KG1 (cell line): ENCODE results near the gene CCDC177.

ENCODE experiments used
- DNase-seq: peaks from one replicate; lab custom pipeline; 2025; lab: John Stamatoyannopoulos, UW

The CCDC177 gene

DNA sequence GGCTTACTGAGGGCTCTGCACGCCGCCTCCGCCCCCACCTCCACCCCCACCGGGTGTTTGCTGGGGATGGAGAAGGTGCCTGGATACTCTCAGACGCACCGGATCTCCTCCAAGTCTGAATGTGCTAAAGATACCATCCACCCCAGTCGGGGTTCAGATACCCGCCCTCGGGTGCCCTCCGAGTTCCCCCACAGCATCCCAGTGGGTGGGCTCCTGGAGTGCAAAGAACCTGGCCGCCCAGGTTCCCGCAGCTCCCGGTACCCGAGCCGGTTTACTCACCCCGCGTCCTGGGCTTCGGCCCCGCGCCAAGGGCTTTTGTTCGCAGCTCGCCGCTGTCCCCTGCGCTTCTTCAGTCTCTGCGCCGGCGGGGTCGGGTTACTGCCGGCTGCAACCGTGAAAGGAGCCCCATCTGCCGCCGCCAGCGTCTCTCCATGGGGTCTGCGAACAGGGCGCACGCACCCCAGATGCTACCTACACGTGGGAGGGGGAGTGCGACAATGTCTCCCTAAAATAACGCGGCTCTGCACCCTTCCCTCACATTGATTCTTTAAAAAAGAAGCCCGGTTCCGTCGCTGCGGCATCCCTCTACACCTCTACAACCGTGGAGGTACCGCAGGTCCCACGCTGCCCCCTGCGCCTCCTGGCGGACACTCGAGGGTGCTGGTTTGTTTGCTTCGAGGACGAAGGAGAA is at the start of gene CCDC177:
Gene CCDC177 (minus strand): TSS at position 609 of the 691 bp plus-strand sequence. CDS start 1,249 bp downstream, outside the sequence.
- peak; percentile 43 for DNase-seq

GRCh38 chr14:69624136-69624535 is 49.5 kb upstream of the CCDC177 start:
- DNase-seq, result no peak

- no peak for DNase-seq
Observed at GRCh38 chr14:69620981-69621380, 46.3 kb upstream of the CCDC177 start.

DNA sequence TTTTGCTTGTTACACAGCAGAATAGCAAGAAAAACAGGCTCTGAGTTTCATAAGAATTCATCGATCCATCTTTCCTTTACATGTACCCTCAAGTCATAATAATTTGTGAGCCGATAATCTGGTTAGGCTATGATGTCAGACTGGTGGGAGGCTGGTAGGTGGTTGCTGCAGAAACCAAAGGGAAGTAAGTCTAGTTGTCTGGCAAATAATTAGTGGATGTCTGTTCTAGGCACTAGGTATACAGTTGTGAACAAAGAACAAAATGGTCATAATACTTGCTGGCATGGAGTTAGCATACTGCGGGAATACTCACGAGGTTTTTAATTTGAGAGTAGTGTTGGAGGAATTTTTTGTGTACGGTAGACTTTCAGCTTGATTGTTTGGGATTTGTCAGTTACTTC is 45.5 kb upstream of the CCDC177 start:
- no peak for DNase-seq

- no peak for DNase-seq
Observed at GRCh38 chr14:69619012-69619411, 44.3 kb upstream of the CCDC177 start.

- DNase-seq, result no peak
Observed at GRCh38 chr14:69617796-69618195, 43.1 kb upstream of the CCDC177 start.

DNA sequence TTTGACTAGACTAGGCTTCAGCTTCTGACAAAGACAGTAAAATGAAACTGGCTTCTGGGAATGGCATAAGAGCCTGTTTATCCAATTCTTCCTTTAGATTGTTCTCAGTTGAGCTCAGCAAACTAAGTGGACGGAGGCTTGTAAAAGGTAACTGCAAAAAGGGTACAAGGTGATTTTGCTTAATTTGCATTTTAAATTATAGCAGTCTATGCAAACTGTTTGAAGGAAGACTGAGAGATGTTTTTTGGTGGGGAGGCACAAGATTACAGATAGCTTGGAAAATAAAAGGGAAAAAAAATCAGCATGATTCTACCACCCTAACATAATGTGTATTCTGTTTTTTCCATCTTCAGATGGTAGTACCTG is 41.7 kb upstream of the CCDC177 start:
- DNase-seq, result no peak

DNA sequence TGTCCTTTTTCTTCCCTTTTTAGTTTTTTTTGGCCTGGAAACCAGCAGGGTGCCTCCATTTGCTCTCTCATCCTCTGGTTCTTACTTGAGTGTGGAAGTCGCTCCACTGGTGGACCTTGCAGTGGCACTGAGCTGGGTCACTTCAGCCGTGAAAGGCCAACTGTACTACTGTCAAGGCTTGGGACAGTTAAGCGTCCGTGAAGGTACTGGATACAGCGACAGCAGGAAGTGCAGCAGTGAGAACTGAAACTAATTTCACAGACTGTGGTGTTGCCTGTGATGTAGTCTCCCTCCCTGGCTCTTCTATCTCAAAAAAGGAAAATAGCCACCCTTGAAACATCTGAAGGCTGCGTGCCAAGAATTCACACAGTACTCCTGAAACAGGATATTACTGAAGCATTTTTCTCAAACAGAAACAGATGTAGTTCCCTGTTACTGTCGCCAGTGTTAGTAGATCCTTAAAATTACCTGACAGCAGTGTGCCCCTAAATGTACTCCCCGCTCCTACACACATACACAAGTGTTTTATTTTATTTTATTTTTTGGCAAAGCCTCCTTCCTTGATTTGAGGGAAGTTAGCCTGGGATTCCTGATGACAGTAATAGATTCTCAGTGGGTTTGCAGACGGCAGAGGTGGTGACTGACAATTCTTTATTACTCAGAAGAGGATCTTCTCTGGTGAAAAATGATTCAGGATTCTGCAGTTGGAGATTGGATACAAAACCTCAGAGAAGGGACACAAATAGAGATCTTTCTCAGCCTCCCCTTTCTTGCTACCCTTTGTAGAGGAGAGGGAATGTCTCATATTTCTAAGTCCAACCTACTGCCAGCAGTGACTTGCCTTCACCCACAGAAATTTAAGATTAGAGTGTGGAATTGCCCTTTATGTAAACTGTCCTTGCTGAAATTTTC is 41.1 kb upstream of the CCDC177 start:
- DNase-seq, result peak; percentile 42

GRCh38 chr14:69615121-69615495 is 40.4 kb upstream of the CCDC177 start:
- DNase-seq, result no peak

- peak; percentile 85 for DNase-seq
Observed at GRCh38 chr14:69614592-69614991, 39.9 kb upstream of the CCDC177 start.

DNA sequence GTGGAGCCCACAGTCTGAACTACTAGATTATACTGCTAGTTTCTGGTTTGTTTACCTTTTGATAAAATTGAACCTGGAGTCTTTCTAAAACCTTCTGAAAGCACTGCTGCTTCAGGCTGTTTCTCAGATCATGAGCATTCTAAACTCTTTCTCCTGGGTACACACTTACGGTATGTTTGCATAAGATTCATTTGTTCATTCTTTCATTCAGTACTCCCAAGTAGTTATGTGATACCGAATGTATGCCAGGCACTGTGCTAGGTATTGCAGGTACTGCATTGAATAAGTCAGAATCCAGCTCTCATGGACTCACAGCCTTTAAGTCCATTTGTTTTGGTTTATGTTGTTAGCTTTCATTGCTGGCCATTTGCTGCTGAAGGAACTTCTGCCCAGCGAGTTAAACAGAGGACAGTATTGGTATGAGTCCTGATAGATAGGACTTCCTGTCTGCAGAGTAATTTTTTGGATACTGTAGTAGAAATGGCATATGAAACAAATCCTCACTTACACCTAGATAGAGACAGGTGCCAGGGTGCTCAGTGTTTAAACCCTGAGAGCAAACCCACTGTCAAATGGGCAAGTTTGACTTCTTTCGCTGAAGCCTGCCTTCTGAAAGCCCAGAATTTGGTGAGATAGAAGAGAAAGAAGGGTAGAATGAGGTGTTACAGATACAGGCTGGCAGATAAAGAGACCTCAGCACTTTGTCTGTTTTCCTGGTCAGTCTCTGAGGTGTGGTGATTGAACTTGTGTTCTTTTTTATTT is 38.8 kb upstream of the CCDC177 start:
- no peak for DNase-seq

- no peak for DNase-seq
Observed at GRCh38 chr14:69612783-69613130, 38.1 kb upstream of the CCDC177 start.

DNA sequence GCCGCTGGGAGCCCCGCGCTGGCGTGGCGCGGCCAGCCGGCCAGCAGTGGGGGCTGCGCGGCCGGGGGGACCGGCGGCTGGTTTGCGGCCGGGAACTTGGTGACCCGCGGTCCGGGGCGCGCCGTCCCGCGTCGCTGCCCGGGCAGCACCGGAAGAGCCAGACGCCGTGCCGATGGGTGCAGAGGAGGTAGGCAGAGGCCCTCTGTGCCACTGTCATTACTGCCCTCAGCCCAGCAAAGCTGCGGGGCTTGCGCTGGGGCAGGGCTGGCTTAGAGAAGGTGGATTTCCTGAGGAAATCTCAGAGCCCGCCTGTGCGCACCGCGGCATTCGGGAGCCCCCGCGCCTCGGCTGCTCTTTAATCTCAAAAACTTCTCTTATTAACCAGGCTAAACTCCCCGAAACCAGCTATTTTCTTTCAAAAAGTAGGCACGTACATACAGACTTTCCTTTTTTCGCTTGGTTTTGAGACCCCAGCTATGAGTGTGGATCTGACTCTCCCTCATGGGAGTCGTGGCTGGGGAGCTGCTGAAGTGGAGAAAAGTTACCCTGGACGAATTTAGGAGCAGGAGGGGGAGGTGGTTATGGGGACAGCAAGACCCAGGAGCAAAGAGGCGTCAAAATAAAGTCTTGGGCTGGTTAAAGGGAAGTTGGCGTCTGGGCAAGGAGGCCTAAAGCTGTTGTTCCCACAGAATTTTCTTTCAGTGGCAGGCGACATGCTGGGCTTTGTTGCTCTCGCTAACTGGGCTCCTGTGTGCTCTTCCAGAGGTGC is 37.5 kb upstream of the CCDC177 start:
- DNase-seq, result no peak

DNA sequence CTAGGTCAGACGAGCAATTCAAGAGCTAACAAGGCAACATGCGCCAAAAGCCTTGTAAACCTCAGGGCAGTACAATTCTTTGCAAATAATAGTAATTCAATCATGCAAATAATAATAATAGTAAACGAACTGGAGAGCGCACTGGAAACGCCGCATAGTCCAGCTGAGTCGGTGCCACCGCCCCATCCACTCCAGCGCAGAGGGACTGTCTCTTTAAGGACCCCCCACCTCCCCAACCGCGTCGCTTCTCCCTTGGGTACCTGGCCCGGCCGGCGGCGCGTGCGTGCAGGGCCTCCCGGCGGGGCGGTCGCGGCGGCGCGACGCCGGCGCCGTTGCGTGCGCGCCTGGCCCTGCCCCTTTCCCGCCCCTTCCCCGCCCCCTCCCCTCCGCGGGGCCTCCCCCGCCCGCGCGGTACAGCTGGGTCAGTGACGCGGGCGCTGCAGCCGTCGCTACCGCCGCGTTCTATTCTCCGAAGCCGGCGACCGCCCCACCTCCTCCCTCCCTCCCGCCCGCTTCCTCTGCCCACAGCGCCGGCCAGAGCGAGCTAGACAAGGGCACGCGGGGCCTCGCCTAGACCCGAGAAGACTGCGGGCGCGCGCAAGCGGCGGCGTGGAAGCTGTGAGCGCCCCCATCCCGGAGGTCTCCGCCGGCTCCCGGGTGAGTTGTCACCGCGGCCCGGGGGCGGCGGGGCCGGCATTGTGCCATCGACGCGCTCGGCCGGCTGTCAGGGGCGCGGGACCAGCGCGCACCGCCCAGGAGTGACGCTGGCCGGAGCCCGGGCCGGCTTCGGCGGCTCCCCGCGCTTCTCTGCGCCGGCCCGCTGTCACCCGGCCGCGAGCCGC is 36.7 kb upstream of the CCDC177 start, which contains the start of gene SUSD6:
Gene SUSD6 (plus strand): TSS at position 425 of the 842 bp plus-strand sequence. CDS start 46,997 bp downstream, outside the sequence.
- peak; percentile 84 for DNase-seq

DNA sequence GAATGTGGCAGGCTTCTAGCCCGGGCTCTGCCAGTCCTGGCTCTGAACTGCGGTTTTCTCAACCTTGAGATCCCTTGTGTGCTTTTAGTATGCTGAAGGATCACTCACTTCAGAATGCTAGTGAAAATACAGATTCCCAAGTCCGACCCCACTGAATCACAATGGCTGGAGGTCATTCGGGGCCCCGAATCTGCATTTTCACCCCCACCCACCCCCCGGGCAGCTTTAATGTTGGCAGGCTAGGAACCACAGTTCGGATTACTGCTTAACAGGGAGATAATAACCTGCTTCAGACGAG is 36.2 kb upstream of the CCDC177 start:
- DNase-seq, result no peak

GRCh38 chr14:69610020-69610873 is 35.6 kb upstream of the CCDC177 start:
- no peak for DNase-seq

GRCh38 chr14:69606258-69607184 is 31.9 kb upstream of the CCDC177 start:
- no peak for DNase-seq

DNA sequence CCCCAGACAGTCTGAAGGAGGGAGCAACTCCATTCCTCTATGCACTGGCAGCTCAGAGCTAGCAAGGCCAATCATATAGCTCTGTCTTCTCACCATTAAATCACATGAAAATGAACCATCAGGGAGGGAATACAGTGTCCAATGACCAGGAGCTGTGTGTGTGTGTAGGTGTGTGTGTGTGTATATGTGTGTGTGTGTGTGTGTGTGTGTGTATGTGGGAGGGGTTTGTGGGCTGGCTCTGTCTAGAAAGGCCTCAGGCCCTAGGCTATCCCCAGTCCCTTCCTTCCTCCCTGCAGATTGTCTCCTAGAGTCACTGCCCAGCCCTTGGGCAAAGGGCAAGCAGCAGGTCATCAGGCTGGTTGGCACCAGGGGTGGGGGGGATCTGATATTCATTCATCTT is 31.1 kb upstream of the CCDC177 start:
- no peak for DNase-seq

DNA sequence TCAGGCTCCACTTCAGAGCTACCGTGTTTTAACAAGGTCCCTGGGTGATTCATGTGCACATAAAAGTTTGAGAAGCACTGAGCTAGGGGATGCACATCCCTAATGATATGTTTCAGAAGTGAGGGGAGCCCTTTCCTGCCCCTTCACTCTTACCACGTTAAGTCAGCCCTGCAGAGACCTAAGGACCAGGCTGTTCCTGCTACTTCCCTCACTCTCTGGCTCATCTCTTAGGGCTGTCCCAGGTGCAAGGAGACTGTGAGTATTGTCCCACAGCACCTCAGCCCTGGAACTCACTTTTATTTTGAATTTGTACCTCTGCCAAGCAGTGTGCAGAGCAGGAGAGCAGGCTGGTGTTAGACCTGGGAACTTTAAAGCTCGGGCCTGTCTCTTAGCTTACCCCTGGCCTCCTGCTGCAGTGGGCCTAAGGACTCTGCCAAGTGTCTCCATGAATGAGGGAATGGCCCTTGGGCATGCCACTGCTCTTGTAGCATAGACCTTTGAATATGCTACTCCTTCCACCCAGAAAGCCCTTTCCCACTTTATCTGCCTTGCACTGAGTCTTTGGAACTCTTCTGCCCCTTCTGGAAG is 25.7 kb upstream of the CCDC177 start:
- no peak for DNase-seq
